ENCODE measurements around the gene KNOP1.
"Not testable (repeated sequence)": the region's sequence is repeated elsewhere in the genome, so short reads cannot be mapped to it uniquely, and the experiment has no call there.

Gene KNOP1

GRCh38 chr16:19680881-19681340, 37.1 kb downstream of the KNOP1 start:
- FAIRE-seq = no peak

- not testable (repeated sequence) for FAIRE-seq
These were observed 38.7 kb downstream of the KNOP1 start for GRCh38 chr16:19679281-19679680.

- no peak for FAIRE-seq
These were observed 39.2 kb downstream of the KNOP1 start for GRCh38 chr16:19678804-19679203.

GRCh38 chr16:19677402-19677801, 40.6 kb downstream of the KNOP1 start:
- no peak for FAIRE-seq

- no peak for FAIRE-seq
These were observed 43.5 kb downstream of the KNOP1 start for GRCh38 chr16:19674485-19674884.

GRCh38 chr16:19672378-19672777, 45.6 kb downstream of the KNOP1 start:
- FAIRE-seq = no peak

GRCh38 chr16:19666477-19666876, 51.5 kb downstream of the KNOP1 start:
- no peak for FAIRE-seq

GRCh38 chr16:19665313-19665712, 52.7 kb downstream of the KNOP1 start:
- not testable (repeated sequence) for FAIRE-seq

GRCh38 chr16:19664166-19664565, 53.9 kb downstream of the KNOP1 start:
- no peak for FAIRE-seq

GRCh38 chr16:19662351-19662750, 55.7 kb downstream of the KNOP1 start:
- no peak for FAIRE-seq

GRCh38 chr16:19660432-19660831, 57.6 kb downstream of the KNOP1 start:
- no peak for FAIRE-seq

- FAIRE-seq = no peak
These were observed 58.5 kb downstream of the KNOP1 start for GRCh38 chr16:19659554-19659953.

- FAIRE-seq = no peak
These were observed 60.2 kb downstream of the KNOP1 start for GRCh38 chr16:19657831-19658230.

GRCh38 chr16:19655242-19655777, 62.7 kb downstream of the KNOP1 start:
- FAIRE-seq = no peak

GRCh38 chr16:19654147-19654546, 63.9 kb downstream of the KNOP1 start:
- no peak for FAIRE-seq
